Stimulated activated CD4-positive, alpha-beta T cell treated with anti-CD3 and anti-CD28 coated beads, Interleukin-15, amount 100 ng/mL, for 24 hours (primary cell): ENCODE data around the gene POU3F2.

ENCODE experiments used
- DNase-seq: peaks from one replicate; pipeline ENCODE4 v3.0.0-alpha.2; 2020

The POU3F2 gene

GRCh38 chr6:98844244-98845210, 10.2 kb downstream of the POU3F2 start:
- DNase-seq = no peak

GRCh38 chr6:98845211-98846020, 11.0 kb downstream of the POU3F2 start:
- DNase-seq = peak; percentile 80

GRCh38 chr6:98846021-98846380, 11.6 kb downstream of the POU3F2 start:
- no peak for DNase-seq

- DNase-seq = no peak
Measured at GRCh38 chr6:98847416-98847778, 13.0 kb downstream of the POU3F2 start.

GRCh38 chr6:98847779-98848538, 13.6 kb downstream of the POU3F2 start:
- peak; percentile 6 for DNase-seq

GRCh38 chr6:98848539-98849242, 14.3 kb downstream of the POU3F2 start:
- DNase-seq = no peak

GRCh38 chr6:98864497-98864896, 30.1 kb downstream of the POU3F2 start:
- DNase-seq = no peak

GRCh38 chr6:98871057-98871456, 36.7 kb downstream of the POU3F2 start:
- no peak for DNase-seq

- no peak for DNase-seq
Measured at GRCh38 chr6:98871821-98872220, 37.4 kb downstream of the POU3F2 start.

- DNase-seq = no peak
Measured at GRCh38 chr6:98875375-98875774, 41.0 kb downstream of the POU3F2 start.

GRCh38 chr6:98877250-98877649, 42.9 kb downstream of the POU3F2 start:
- DNase-seq = no peak

- DNase-seq = no peak
Measured at GRCh38 chr6:98880486-98880885, 46.1 kb downstream of the POU3F2 start.

- DNase-seq = no peak
Measured at GRCh38 chr6:98885330-98885729, 51.0 kb downstream of the POU3F2 start.

GRCh38 chr6:98887650-98888049, 53.3 kb downstream of the POU3F2 start:
- no peak for DNase-seq
